Mesenchymal stem cell (in vitro differentiated cells and primary cell): Measurements from ENCODE around the gene LRRC47.

Experiments
- DNase-seq: peaks from one replicate; pipeline ENCODE4 v3.0.0-alpha.2; 2013
- H2AFZ ChIP-seq: one replicate; pipeline ENCODE4 v1.6.1; 2013; ENCODE audit warnings: low read depth, mild to moderate bottlenecking, control low read depth, inconsistent platforms, low read length, moderate library complexity
- H2AK5ac ChIP-seq: 2 replicates; pipeline ENCODE4 v1.6.1; 2013; ENCODE audit warnings: low read length, moderate library complexity, mild to moderate bottlenecking, inconsistent platforms; ENCODE audit not compliant: severe bottlenecking
- H2BK120ac ChIP-seq: one replicate; pipeline ENCODE4 v1.6.1; 2013; ENCODE audit warnings: low read depth, mild to moderate bottlenecking, inconsistent platforms, low read length, moderate library complexity
- H2BK12ac ChIP-seq, 2 experiments: one replicate each; pipeline ENCODE4 v1.6.1; 2013; ENCODE audit warnings: inconsistent platforms in 2 of 2, low read length in 2 of 2, mild to moderate bottlenecking in 2 of 2, moderate library complexity in 2 of 2, control low read depth in 1 of 2
- H2BK15ac ChIP-seq: one replicate; pipeline ENCODE4 v1.6.1; 2013; ENCODE audit warnings: mild to moderate bottlenecking, low read depth, inconsistent platforms; ENCODE audit not compliant: poor library complexity, severe bottlenecking
- H2BK5ac ChIP-seq: 2 replicates; pipeline ENCODE4 v1.6.1; 2013; ENCODE audit warnings: low read depth, mild to moderate bottlenecking, low read length, control low read depth, inconsistent platforms; ENCODE audit not compliant: poor library complexity, severe bottlenecking
- H3K14ac ChIP-seq, 2 experiments: one replicate each; pipeline ENCODE4 v1.6.1; 2013; ENCODE audit warnings: inconsistent platforms in 2 of 2, low read length in 2 of 2, control low read depth in 1 of 2, mild to moderate bottlenecking in 1 of 2, moderate library complexity in 1 of 2
- H3K18ac ChIP-seq, 2 experiments: one replicate each; pipeline ENCODE4 v1.6.1; 2013; ENCODE audit warnings: inconsistent platforms in 2 of 2, low read length in 2 of 2, control low read depth in 1 of 2, low read depth in 1 of 2, mild to moderate bottlenecking in 1 of 2
- H3K23ac ChIP-seq, 2 experiments: one replicate each; pipeline ENCODE4 v1.6.1; 2013; ENCODE audit warnings: inconsistent platforms in 2 of 2, low read length in 2 of 2, mild to moderate bottlenecking in 2 of 2, moderate library complexity in 2 of 2, control low read depth in 1 of 2
- H3K27ac ChIP-seq: 2 replicates; pipeline ENCODE4 v1.5.1; 2013; ENCODE audit warnings: mild to moderate bottlenecking, moderate library complexity, low read length, control low read depth, inconsistent platforms; ENCODE audit not compliant: poor library complexity, severe bottlenecking
- H3K27me3 ChIP-seq, 2 experiments: 2 replicates each; pipeline versions ENCODE4 v1.6.1 to v1.7.0; 2013; ENCODE audit warnings: low read length in 2 of 2, mild to moderate bottlenecking in 2 of 2, moderate library complexity in 2 of 2, control low read depth in 1 of 2, inconsistent platforms in 1 of 2; ENCODE audit not compliant: control insufficient read depth in 1 of 2, insufficient read depth in 1 of 2
- H3K36me3 ChIP-seq, 2 experiments: 2 replicates each; pipeline versions ENCODE4 v1.6.1 to v1.7.0; 2013; ENCODE audit warnings: low read length in 2 of 2, control low read depth in 1 of 2, inconsistent platforms in 1 of 2, low read depth in 1 of 2, mild to moderate bottlenecking in 1 of 2; ENCODE audit not compliant: insufficient read depth in 2 of 2, control insufficient read depth in 1 of 2
- H3K4ac ChIP-seq, 2 experiments: one replicate each; pipeline ENCODE4 v1.6.1; 2013; ENCODE audit warnings: inconsistent platforms in 2 of 2, low read length in 2 of 2, mild to moderate bottlenecking in 2 of 2, moderate library complexity in 2 of 2, control low read depth in 1 of 2, low read depth in 1 of 2
- H3K4me1 ChIP-seq: 2 replicates; pipeline ENCODE4 v1.6.1; 2013; ENCODE audit warnings: low read depth, low read length, control low read depth; ENCODE audit not compliant: control insufficient read depth, insufficient read depth
- H3K4me2 ChIP-seq: 2 replicates; pipeline ENCODE4 v1.6.1; 2013; ENCODE audit warnings: low read length, mild to moderate bottlenecking, inconsistent platforms; ENCODE audit not compliant: poor library complexity, severe bottlenecking
- H3K4me3 ChIP-seq, 2 experiments: 2 replicates each; pipeline versions ENCODE4 v1.5.1 to v1.7.0; 2013; ENCODE audit warnings: low read length in 2 of 2, mild to moderate bottlenecking in 2 of 2, control low read depth in 1 of 2, low read depth in 1 of 2; ENCODE audit not compliant: insufficient read depth in 1 of 2
- H3K79me1 ChIP-seq: replicated peaks from 2 replicates; pipeline ENCODE4 v1.6.1; 2013; ENCODE audit warnings: mild to moderate bottlenecking, control low read depth, low read length, inconsistent platforms; ENCODE audit not compliant: poor library complexity, severe bottlenecking
- H3K9ac ChIP-seq: 2 replicates; pipeline ENCODE4 v1.7.0; 2013; ENCODE audit warnings: mild to moderate bottlenecking, low read length, moderate library complexity
- H3K9me3 ChIP-seq: 2 replicates; pipeline ENCODE4 v1.7.0; 2013; ENCODE audit warnings: mild to moderate bottlenecking, low read length; ENCODE audit not compliant: control insufficient read depth
- H4K8ac ChIP-seq: one replicate; pipeline ENCODE4 v1.6.1; 2013; ENCODE audit warnings: inconsistent platforms, mild to moderate bottlenecking, low read length, moderate library complexity
- H4K91ac ChIP-seq: one replicate; pipeline ENCODE4 v1.6.1; 2013; ENCODE audit warnings: mild to moderate bottlenecking, low read length, inconsistent platforms
- WGBS: methylation state at CpG from one replicate; pipeline ENCODE4 v1.1.7; 2013; ENCODE audit warnings: mixed read lengths; 5-methylcytosine and 5-hydroxymethylcytosine counted together

The LRRC47 gene

GRCh38 chr1:3776231-3776961, 19.9 kb downstream of the LRRC47 start:
- Histone ChIP-seq H3K79me1 (peaks cover 15% of the 10 kb centered on the region), H3K23ac (no peak overlapping the region), H2BK12ac (peak overlapping the region in 1 of 2 experiments; percentile 91), H3K14ac (peak overlapping the region in 1 of 2 experiments; percentile 53), H3K4me2 (no peak overlapping the region), H4K8ac (no peak overlapping the region), H3K9me3 (no peaks in the 10 kb centered on the region), H3K9ac (no peak overlapping the region), H2BK15ac (no peak overlapping the region), H4K91ac (peak overlapping the region; percentile 2), H2AFZ (no peak overlapping the region), H3K27ac (no peak overlapping the region), H3K4me3 (no peak overlapping the region), H3K27me3 (peaks cover 0 to 8% of the 10 kb centered on the region in 2 experiments), H2AK5ac (no peak overlapping the region), H2BK120ac (no peak overlapping the region), H2BK5ac (no peak overlapping the region), H3K4me1 (peaks cover 62% of the 10 kb centered on the region), H3K18ac (peak overlapping the region in 1 of 2 experiments; percentile 71), H3K4ac (no peak overlapping the region), H3K36me3 (peaks cover 32 to 44% of the 10 kb centered on the region in 2 experiments)
- 91% methylated on average over 21 of the region's 21 CpGs for WGBS
- DNase-seq: no peak

GRCh38 chr1:3775490-3776230, 20.6 kb downstream of the LRRC47 start:
- peak overlapping the region in 1 of 2 experiments; percentile 53 for H3K14ac ChIP-seq
- peak overlapping the region; percentile 62 for H4K8ac ChIP-seq
- DNase-seq: peak; percentile 62
- H2BK120ac ChIP-seq: no peak overlapping the region
- H2AFZ ChIP-seq: no peak overlapping the region
- H3K9me3 ChIP-seq: no peaks in the 10 kb centered on the region
- H3K9ac ChIP-seq: no peak overlapping the region
- no peak overlapping the region for H3K4me3 ChIP-seq
- no peak overlapping the region for H2AK5ac ChIP-seq
- peak overlapping the region; percentile 14 for H3K4me2 ChIP-seq
- no peak overlapping the region for H3K23ac ChIP-seq
- peak overlapping the region in 1 of 2 experiments; percentile 91 for H2BK12ac ChIP-seq
- H3K36me3 ChIP-seq: peaks cover 25 to 36% of the 10 kb centered on the region in 2 experiments
- H2BK15ac ChIP-seq: no peak overlapping the region
- H3K4me1 ChIP-seq: peaks cover 64% of the 10 kb centered on the region
- no peak overlapping the region for H2BK5ac ChIP-seq
- peak overlapping the region in 1 of 2 experiments; percentile 24 for H3K4ac ChIP-seq
- H3K27me3 ChIP-seq: peaks cover 4 to 16% of the 10 kb centered on the region in 2 experiments
- 48% methylated on average over 27 of the region's 27 CpGs for WGBS
- peak overlapping the region; percentile 71 for H3K18ac ChIP-seq
- H3K27ac ChIP-seq: peak overlapping the region; percentile 13
- peaks cover 15% of the 10 kb centered on the region for H3K79me1 ChIP-seq
- H4K91ac ChIP-seq: peak overlapping the region; percentile 67

- peaks cover 66% of the 10 kb centered on the region for H3K4me1 ChIP-seq
- no peak overlapping the region for H3K14ac ChIP-seq
- no peak overlapping the region for H2BK120ac ChIP-seq
- peak overlapping the region; percentile 4 for H3K27ac ChIP-seq
- 76% methylated on average over 17 of the region's 17 CpGs for WGBS
- no peak overlapping the region for H2BK5ac ChIP-seq
- H4K8ac ChIP-seq: peak overlapping the region; percentile 62
- H2BK12ac ChIP-seq: peak overlapping the region in 1 of 2 experiments; percentile 8
- peaks cover 19 to 31% of the 10 kb centered on the region in 2 experiments for H3K36me3 ChIP-seq
- H3K9ac ChIP-seq: no peak overlapping the region
- peaks cover 15% of the 10 kb centered on the region for H3K79me1 ChIP-seq
- H3K18ac ChIP-seq: peak overlapping the region; percentile 40 to 69
- H3K4ac ChIP-seq: no peak overlapping the region
- H3K23ac ChIP-seq: no peak overlapping the region
- peak; percentile 16 for DNase-seq
- no peaks in the 10 kb centered on the region for H3K9me3 ChIP-seq
- peak overlapping the region; percentile 14 for H3K4me2 ChIP-seq
- peak overlapping the region; percentile 67 for H4K91ac ChIP-seq
- H2AFZ ChIP-seq: no peak overlapping the region
- H2BK15ac ChIP-seq: peak overlapping the region; percentile 48
- H3K4me3 ChIP-seq: no peak overlapping the region
- peaks cover 8 to 22% of the 10 kb centered on the region in 2 experiments for H3K27me3 ChIP-seq
- no peak overlapping the region for H2AK5ac ChIP-seq
These were observed 21.3 kb downstream of the LRRC47 start for GRCh38 chr1:3774946-3775489.
